Jurkat, Clone E6-1 (cell line): ENCODE results near the gene OCA2.

Experiments used
- DNase-seq: peaks from one replicate; pipeline ENCODE4 v3.0.0-alpha.2; 2011; ENCODE audit warnings: low read depth, low spot score
- H3K4me3 ChIP-seq: 2 replicates; pipeline ENCODE4 v1.5.1; 2011; ENCODE audit warnings: mild to moderate bottlenecking, low read length, control low read depth, moderate library complexity

The OCA2 gene

DNA sequence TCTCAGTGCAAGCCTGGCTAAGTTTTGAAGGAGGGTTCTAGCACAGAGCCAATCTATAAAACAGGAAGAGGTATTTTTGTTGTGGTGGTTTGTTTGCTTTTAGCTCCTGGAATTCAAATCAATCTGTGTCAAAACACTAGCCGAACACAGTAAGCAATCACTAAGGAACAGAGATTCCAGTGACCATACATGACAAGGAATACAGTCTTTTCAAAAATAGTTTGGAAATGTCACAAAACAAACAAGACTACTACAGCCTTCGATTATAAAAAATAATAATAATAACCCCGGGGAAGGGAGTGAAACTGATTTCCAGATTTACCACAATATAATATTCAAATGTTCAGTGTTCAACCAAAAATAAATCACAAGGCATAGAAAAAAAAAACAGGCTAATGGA, 166.5 kb downstream of the OCA2 start:
- H3K4me3 ChIP-seq: no peak overlapping the region
- DNase-seq: no peak

DNA sequence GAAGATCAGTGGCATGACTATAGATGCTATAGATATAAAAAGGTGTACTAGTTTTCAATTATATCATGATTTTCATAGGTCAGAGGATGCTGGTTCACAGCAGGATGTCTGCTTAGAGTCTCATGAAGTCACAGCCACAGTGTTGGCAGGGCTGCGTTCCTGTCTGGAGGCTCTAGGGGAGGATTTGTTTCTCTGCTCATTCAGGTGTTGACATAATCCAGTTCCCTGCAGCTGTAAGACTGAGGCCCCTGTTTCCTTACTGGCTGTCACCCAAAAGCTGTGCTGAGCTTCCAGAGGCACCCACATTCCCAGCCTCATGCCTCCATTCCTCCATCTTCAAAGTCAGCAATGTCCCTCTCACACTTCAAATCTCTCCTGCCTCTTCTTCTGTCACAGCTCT, 170.7 kb downstream of the OCA2 start:
- no peak for DNase-seq
- H3K4me3 ChIP-seq: no peak overlapping the region

DNA sequence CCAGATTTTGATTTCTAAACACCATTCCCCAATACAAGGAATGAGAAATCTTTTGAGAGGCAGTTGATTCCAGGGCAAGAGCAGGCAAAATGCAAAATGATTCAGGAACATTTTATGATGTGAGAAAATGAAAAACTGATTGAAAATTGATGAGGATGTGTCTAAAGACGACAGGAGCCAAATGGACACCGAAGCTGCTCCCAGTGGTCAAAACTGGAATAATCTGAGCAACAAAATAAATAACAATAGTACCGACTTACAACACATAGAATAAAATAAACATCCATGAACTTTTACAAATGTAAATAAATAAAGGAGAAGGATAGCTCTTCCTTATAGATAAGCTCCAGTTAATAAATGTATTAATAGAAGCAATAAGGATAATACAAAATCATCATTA, 186.8 kb downstream of the OCA2 start:
- DNase-seq: no peak
- no peak overlapping the region for H3K4me3 ChIP-seq

DNA sequence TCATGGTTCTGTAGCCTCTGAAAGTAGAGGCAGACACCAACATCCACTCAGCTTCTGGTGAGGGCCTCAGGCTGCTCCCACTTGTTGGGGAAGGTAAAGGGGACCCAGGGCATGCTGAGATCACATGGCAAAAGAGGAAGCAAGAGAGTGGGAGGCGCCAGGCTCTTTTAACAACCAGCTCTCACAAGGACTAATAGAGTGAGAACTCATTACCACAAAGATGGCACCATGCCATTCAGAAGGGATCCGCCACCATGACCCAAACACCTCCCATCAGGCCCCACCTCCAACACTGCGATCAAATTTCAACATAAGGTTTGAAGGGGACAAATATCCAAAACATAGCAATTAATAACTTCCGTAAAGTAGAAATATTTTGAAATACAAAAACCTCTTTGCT, 192.3 kb downstream of the OCA2 start:
- no peak for DNase-seq
- no peak overlapping the region for H3K4me3 ChIP-seq

DNA sequence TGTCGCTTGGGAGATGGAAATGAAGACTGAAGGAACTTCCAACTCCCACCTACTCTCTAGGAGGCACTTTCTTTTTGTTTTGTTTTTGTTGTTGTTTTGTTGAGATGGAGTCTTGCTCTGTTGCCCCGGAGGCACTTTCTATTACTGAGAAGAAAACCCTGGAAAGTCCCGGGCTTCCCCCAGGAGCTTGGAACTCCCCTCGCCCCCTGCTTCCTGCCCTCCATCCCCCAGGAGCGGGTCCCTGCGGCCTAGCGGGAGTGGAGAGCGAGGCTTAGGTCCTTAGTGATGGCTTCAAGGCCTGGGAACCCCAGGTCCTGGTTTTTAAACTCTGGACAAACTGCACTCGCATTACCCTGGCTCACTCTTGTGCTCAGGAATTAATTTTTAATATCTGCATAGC, 195.7 kb downstream of the OCA2 start:
- no peak overlapping the region for H3K4me3 ChIP-seq
- DNase-seq: no peak

DNA sequence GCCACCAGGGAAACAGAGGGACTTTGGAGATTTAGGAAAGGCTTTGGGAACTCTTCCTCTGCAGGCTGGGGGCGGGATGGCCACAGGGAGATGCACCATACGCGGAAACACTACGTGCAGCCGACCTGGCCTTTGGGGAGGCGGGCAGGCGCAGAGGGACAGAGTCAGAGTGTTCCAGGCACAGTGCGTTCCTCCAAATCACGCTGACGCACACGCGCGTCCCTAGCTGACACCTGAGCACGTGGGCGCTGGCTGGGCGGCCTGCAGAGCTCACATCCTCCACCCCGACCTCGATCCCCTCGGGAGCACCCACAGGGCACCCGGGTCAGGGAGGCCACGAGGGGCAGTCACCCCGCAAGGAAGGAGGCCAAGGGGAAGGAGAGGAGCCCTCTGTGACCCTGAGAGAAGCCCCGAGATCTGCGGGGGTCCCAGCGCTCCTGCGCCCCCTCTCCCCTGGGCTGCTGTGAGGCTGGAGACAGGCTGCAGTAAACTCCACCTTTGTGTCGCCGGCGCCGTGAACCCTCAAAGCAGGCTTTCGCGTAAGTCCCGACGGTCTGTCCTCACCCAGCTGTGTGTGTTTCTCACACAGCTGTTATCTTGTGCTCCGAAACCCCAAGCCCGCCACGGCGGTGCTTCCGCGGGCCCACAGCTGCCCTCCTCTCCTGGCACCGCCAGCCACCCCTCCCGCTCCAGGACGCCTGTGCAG, 196.3 kb downstream of the OCA2 start:
- no peak overlapping the region for H3K4me3 ChIP-seq
- no peak for DNase-seq

DNA sequence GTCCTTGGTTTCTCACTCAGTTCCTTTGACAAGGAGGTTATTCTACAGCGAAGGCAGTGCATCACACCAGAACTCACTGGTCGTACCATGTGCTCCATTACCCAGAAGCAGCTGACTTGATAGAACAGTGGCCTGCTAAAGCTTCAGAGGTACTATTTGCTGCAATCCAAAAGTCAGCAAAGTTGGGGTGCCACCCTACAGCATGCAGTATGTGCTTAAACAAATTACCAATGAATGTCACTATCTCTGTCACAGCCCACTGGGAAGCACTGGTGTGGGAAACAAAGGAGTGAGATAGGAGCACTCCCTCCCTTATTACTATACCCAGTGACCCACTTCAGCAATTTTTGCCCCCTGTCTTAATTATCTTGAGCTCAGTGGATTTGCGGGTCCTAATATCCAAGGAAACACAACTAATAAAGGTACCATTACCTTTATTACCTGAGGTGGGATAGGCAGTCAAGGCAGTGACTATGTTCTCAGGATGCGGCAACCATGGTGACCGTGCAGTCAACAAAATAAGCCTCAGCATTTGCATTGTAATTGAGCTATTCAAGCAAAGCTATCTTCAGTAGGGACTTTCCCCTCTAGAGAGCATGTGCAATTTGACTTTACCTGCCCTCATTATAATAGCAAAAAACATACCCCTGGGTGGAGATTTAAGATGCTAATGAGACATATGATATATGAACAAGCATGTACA, 199.4 kb downstream of the OCA2 start:
- no peak overlapping the region for H3K4me3 ChIP-seq
- DNase-seq: no peak

DNA sequence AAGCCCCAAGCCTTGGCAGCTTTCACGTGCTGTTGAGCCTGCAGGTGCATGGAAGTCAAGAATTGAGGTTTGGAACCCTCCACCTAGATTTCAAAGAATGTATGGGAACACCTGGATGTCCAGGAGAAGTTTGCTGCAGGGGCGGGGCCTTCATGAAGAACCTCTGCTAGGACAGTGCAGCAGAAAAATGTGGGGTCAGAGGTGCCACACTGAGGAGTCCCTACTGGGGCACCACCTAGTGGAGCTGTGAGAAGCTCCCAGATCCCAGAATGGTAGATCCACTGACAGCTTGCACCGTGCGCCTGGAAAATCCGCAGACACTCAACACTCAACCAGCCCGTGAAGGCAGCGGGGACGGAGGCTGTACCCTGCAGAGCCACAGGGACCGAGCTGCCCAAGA, 201.6 kb downstream of the OCA2 start:
- no peak overlapping the region for H3K4me3 ChIP-seq
- DNase-seq: no peak

DNA sequence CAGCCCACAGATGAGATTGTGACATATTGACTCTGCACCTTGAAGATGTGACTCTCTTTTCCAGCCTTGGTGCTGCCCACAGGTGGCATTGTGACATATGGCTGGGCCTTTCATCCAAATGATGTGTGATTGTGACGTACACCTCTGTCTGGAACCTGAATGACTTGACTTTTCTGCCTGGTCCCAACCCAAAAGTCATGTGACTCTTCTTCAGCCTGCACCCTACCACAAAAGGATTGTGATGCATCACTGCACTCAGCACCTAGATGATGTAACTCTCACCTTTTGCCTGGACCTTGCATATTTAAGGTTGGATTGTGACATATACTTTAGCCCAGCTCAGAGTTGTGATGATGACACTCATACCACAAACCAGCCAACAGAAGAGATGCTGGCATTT, 204.5 kb downstream of the OCA2 start:
- DNase-seq: no peak
- no peak overlapping the region for H3K4me3 ChIP-seq

DNA sequence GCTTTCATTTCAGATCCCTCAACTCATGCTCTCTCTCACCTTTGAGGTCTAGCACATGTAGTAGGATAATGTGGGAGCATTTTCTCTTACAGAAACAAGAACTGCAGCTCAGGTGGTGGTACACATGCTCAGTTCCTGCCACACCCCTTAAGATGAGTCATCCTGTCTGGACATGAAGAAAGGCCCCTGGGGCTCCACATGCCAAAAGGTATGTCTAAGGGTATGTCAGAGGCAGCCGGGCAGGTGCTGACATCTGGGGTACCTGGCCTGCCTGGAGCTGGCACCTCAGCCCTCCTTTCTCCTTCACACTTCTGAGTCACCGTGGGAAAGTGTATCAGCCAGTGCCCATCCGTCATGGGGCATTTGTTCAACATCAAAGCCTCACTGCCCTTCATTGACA, 209.9 kb downstream of the OCA2 start:
- H3K4me3 ChIP-seq: no peak overlapping the region
- no peak for DNase-seq

DNA sequence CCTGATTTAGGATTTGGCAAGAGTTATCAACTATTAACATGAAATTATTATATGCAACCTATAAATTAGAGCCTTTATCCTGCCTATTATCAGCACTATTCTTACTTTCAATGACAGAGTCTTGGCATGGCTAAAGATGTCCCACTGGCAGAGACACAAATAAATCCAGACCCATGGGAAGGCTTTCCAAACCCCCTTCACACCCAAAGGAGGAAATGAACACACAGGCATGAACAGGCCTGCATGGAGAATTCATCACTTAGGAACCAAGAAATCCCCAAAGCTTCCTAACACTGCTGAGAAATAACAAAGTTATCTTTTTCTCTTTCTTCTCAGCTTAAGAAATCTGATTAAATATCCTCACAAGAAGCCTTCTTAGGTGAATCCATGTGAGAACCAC, 213.9 kb downstream of the OCA2 start:
- no peak for DNase-seq
- no peak overlapping the region for H3K4me3 ChIP-seq

DNA sequence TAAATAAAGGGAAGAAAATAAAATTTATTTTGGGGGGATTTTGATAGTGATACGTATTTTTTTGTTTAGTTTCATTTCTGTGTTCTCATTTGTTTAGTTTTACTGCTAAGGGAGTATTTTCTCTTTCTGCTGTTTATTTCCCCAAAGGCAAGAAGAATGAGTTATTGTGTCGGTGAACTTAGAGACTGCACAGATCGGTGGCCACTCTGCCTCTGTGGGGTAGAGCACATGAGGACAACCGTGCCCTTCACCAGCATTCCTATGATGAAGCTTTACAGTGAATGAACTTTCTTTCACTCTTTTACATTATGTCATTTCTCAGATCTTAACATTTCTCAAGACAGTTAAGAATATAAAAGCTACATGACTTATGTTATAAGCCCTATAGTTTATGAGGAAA, 214.4 kb downstream of the OCA2 start:
- DNase-seq: no peak
- no peak overlapping the region for H3K4me3 ChIP-seq

DNA sequence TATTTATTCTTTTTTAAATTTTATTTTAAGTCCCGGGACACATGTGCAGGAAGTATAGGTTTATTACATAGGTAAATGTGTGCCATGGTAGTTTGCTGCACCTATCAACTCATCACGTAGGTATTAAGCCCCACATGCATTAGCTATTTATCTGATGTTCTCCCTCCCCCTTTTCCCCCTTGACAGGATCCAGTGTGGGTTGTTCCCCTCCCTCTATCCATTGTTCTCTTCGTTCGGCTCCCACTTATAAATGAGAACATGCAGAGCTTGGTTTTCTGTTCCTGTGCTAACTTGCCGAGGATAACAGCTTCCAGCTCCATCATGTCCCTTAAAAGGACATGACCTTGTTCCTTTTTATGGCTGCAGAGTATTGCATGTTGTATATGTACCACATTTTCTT, 220.3 kb downstream of the OCA2 start:
- DNase-seq: no peak
- H3K4me3 ChIP-seq: no peak overlapping the region

DNA sequence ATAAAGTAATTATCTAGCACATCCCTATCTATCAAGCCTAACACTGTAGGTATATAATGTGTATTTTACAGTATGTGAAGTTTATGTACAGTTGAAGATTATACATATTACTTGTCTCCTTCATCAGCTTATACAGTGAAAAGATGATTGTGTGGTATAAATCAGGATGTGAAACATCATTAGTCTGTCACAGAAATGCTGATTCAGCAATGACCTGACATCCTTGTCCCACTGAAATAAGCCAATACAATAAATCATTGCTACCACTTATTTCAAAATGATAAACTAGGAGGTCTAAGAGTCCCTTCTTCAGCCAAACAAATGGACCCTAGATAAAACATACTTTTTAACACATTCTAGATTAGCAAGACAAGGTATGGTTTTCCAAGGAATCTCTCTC, 225.3 kb downstream of the OCA2 start:
- no peak for DNase-seq
- H3K4me3 ChIP-seq: no peak overlapping the region

DNA sequence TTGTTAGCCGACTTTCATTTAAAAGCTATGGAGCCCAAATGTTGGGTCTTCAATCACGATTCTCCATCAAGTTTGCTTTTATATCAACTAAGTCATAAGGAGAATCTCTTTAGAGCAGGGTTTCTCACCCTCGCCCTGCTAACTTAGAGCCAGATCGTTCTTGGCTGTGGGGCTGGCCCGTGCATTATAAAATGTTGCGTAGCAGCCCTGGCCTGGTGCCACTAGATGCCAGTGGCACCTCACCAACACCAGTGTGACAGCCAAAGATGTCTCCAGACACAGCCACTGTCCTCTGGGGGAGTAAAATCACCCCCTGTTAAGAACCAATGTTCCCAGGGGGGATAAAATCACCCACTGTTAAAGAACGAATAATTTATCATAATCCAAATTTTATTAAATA, 226.1 kb downstream of the OCA2 start:
- H3K4me3 ChIP-seq: no peak overlapping the region
- no peak for DNase-seq

DNA sequence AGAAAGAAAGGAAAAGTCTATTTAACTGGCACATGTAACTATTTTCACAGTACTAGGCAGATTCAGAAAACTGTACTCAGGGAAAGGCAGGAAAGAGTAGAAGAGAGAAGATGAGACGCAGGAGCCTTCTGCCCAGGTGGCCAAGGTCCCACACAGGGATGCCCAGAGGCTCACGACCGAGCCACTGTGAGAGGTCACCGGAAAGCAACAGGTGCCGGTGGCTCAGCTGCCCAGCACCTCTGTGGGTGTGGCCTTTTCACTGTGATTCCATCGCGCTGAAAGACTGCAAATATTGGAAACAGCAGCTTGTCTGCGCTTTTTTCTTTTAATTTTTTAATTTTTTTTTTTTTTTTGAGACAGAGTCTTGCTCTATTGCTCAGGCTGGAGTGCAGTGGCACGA, 226.8 kb downstream of the OCA2 start:
- H3K4me3 ChIP-seq: no peak overlapping the region
- DNase-seq: no peak

DNA sequence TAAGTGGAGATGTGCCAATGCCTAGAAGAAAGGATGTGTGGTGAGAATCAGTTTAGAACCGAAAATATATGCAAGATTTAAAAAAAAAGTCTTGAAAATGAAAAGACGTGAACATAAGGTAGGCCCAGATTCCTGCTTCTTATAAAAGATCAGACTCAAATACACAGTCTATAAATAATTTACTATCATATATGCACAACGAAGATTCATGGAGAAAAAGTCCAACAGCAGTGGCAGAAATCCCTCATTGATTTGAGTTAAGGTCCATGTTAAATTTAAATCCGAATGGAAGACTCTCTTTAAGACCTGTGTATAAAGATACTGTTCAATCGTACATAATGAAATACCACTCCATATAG, 227.2 kb downstream of the OCA2 start:
- DNase-seq: no peak
- no peak overlapping the region for H3K4me3 ChIP-seq

DNA sequence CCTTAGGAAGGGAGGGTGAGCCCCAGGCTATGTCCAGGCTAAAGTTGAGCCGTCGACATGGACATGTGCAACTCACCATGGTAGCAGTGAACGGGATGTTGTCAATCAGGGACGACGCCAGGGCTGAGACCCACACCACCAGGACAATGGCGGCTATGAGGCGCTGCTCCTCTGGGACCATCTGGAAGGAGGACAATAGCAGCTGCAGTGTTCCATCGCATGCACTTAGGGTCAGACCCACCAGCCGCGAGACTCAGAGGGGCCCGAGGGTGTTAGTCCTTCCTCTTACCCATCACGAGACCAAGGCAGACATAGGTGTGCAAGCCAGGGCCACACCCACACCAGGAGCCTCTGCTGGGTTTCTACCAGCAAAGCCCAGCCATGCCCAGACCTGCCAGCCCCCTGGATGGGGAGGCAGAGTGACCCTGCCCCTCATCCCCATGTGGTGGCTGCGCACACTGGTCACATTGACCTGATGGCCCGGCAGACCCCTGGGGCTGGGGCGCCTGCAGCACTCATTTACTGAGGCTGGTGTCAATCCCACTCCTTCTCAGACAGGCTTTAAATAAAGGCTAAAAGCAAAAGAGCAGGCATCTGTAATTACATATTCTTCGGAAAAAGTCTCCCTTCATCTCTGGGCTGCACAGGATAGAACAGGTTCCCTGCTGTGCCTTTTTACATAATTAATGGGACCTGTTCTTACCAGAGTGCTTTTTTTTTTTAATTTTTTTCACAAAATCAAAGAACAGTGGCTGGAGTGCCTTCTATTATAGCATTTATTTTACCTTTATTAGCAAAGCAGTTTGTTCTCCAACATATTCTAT, 227.8 kb downstream of the OCA2 start:
- no peak for DNase-seq
- no peak overlapping the region for H3K4me3 ChIP-seq

DNA sequence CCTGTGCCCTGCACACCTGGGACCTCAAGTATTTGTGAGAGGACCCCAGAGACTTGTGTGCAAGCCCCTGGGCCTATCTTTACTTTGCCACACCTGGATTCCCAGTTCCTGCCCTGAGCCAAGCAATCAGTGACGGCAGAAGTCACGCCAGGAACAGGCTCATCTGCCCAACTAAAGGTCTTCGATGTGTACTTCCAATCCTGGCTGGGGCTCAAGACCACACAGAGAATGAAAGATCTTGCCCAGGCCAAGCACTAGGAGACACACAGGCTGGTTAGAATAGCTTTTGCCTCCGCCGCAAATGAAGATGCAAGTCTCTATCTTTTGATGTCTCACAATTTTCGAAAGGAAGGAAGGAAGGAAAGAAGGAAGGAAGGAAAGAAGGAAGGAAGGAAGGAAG, 228.8 kb downstream of the OCA2 start:
- no peak overlapping the region for H3K4me3 ChIP-seq
- DNase-seq: no peak

DNA sequence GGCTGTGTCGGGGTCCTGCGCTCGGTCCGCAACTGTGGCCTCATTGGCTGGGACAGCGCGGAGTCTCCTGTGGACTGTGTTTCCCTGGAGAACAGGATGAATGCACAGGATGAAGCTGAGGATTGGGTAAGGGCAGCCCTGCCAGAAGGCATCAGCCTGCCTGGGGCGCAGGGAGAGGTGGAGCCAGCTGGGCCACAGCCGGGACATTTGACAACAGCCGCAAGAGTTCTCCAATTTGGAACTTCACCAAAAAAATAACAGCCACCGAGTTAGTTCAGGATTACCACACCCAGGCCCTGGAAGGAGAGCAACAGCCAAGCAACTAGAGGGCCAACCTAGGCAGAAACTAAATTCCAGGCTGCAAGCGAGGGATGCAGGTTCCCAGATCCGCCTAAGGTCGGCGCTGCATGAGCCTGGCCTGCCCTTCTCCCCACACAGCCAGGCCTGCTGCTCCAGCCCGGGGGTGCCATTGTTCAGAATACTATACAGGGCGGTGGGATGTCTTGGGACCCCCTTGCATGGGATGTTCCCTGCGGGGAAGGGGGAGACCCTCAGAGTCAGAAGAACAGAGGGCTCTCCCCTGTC, 229.3 kb downstream of the OCA2 start:
- DNase-seq: no peak

More for the DNA sequence above, 229.3 kb downstream of the OCA2 start:
- no peak overlapping the region for H3K4me3 ChIP-seq
